Breast epithelium (tissue), 4 donors: ENCODE results near the gene KIF17. TPM values are rescaled to one million over a fixed set of nuclear protein-coding genes. Genes with fewer than 3 reads are reported as not detected.

Experiments used
- DNase-seq, 2 donors: peaks; one replicate each; pipeline ENCODE4 v3.0.0-alpha.2; 2019; ENCODE audit warnings: low spot score in 2 of 2
- H3K27ac ChIP-seq, 2 donors: fragments of 200-600 bp; sonication (generic) in 1 of 2; one replicate each; pipeline ENCODE4 v1.5.1; 2016 to 2019; ENCODE audit warnings: mild to moderate bottlenecking in 1 of 2
- H3K27me3 ChIP-seq, 2 donors: fragments of 200-600 bp; sonication (generic) in 1 of 2; one replicate each; pipeline versions ENCODE4 v1.5.1 to v1.6.0; 2017 to 2019; ENCODE audit warnings: control low read depth in 1 of 2, mild to moderate bottlenecking in 1 of 2
- H3K36me3 ChIP-seq: fragments of 200-600 bp; one replicate; pipeline ENCODE4 v1.5.1; 2019
- H3K4me1 ChIP-seq, 2 donors: fragments of 200-600 bp; sonication (generic); one replicate each; pipeline ENCODE4 v1.5.1; 2016 to 2019; ENCODE audit warnings: control low read depth in 1 of 2
- H3K4me3 ChIP-seq, 3 donors: fragments of 200-600 bp; sonication (generic); 1 replicate in 2 of 3; 2 replicates in 1 of 3; pipeline ENCODE4 v1.5.1; 2016 to 2019; ENCODE audit warnings: mild to moderate bottlenecking in 3 of 3, moderate library complexity in 2 of 3
- H3K9me3 ChIP-seq, 2 donors: fragments of 200-600 bp; sonication (generic) in 1 of 2; one replicate each; pipeline ENCODE4 v1.5.1; 2016 to 2019; ENCODE audit warnings: control low read depth in 1 of 2
- CTCF ChIP-seq, 3 donors: fragments of 450-650 bp; IDR thresholded peaks; one replicate each; pipeline ENCODE4 v1.5.1; 2016 to 2017; ENCODE audit warnings: antibody characterized with exemption in 3 of 3, mild to moderate bottlenecking in 3 of 3, moderate library complexity in 3 of 3
- POLR2A ChIP-seq: fragments of 450-650 bp; IDR thresholded peaks from one replicate; pipeline ENCODE4 v1.6.1; 2016; ENCODE audit warnings: antibody characterized with exemption, mild to moderate bottlenecking, moderate library complexity
- POLR2AphosphoS5 ChIP-seq, 3 donors: sonication (generic); formaldehyde crosslinking; IDR thresholded peaks; one replicate each; pipeline ENCODE4 v1.6.1; 2017; ENCODE audit warnings: antibody characterized with exemption in 3 of 3
- intact Hi-C: fragments of 100-400 bp; cut with DNase I; formaldehyde crosslinking; loops from one replicate; pipeline ENCODE4 v1.15.1; 2023; ENCODE audit warnings: low total_unique reads
- total RNA-seq, 3 donors: library from RNA; depleted of rRNA; stranded (reverse); fragments of >200 nt; gene quantifications; one replicate each; pipeline ENCODE4 v1.1.0, GENCODE V29; 2016

Gene KIF17
- total RNA-seq, 3 donors from 2014 or later: 1.8 to 3.5 (median 2.0) TPM

- no peak overlapping the region for H3K4me3 ChIP-seq
- intact Hi-C loops: no loop called here
- no peaks in the 10 kb centered on the region for H3K4me1 ChIP-seq
- TF ChIP-seq POLR2AphosphoS5 (IDR thresholded peaks at IDR 0.05) (no peak), CTCF (IDR thresholded peaks at IDR 0.05) (peak in 2 of 3 donors; percentile 62 to 63)
- H3K36me3 ChIP-seq: peaks cover 8% of the 10 kb centered on the region
- H3K27ac ChIP-seq: no peak overlapping the region
- no peak for DNase-seq
- H3K27me3 ChIP-seq: no peaks in the 10 kb centered on the region
- no peaks in the 10 kb centered on the region for H3K9me3 ChIP-seq
Observed at GRCh38 chr1:20640183-20640597, 77.6 kb downstream of the KIF17 start.

GRCh38 chr1:20636785-20637347 is 80.9 kb downstream of the KIF17 start:
- DNase-seq: no peak
- Histone ChIP-seq H3K4me3 (no peak overlapping the region), H3K4me1 (no peaks in the 10 kb centered on the region), H3K36me3 (peaks cover 8% of the 10 kb centered on the region), H3K27ac (no peak overlapping the region), H3K9me3 (no peaks in the 10 kb centered on the region), H3K27me3 (no peaks in the 10 kb centered on the region)
- TF ChIP-seq CTCF (IDR thresholded peaks at IDR 0.05) (no peak), POLR2AphosphoS5 (IDR thresholded peaks at IDR 0.05) (no peak), POLR2A (no peak)
- intact Hi-C loops: no loop called here

GRCh38 chr1:20634594-20635084 is 83.2 kb downstream of the KIF17 start:
- Histone ChIP-seq H3K27ac (peak overlapping the region in 1 of 2 donors; percentile 86), H3K4me1 (no peaks in the 10 kb centered on the region), H3K36me3 (peaks cover 8% of the 10 kb centered on the region), H3K27me3 (no peaks in the 10 kb centered on the region), H3K9me3 (no peaks in the 10 kb centered on the region), H3K4me3 (peak overlapping the region; percentile 88 to 99 (median 97))
- no peak for TF ChIP-seq POLR2A
- no peak for TF ChIP-seq CTCF (IDR thresholded peaks at IDR 0.05)
- TF ChIP-seq POLR2AphosphoS5 (IDR thresholded peaks at IDR 0.05): no peak
- intact Hi-C loops: no loop called here
- DNase-seq: peak; percentile 38 to 61

GRCh38 chr1:20634065-20634593 is 83.7 kb downstream of the KIF17 start:
- H3K4me1 ChIP-seq: no peaks in the 10 kb centered on the region
- no peaks in the 10 kb centered on the region for H3K27me3 ChIP-seq
- TF ChIP-seq CTCF (IDR thresholded peaks at IDR 0.05) (no peak), POLR2AphosphoS5 (IDR thresholded peaks at IDR 0.05) (no peak), POLR2A (no peak)
- intact Hi-C loops: no loop called here
- peaks cover 7% of the 10 kb centered on the region for H3K36me3 ChIP-seq
- peak overlapping the region; percentile 88 to 99 (median 97) for H3K4me3 ChIP-seq
- peak overlapping the region; percentile 86 to 91 for H3K27ac ChIP-seq
- DNase-seq: no peak
- H3K9me3 ChIP-seq: no peaks in the 10 kb centered on the region
